Sigmoid colon (tissue), 4 donors: ENCODE results near the gene GPR87.

Experiments
- CTCF ChIP-seq, 4 experiments: fragments of 450-650 bp in 3 of 4; fragments of 200-600 bp in 1 of 4; IDR thresholded peaks; one replicate each; pipeline ENCODE4 v1.5.1; 2016 to 2019; ENCODE audit warnings: antibody characterized with exemption in 4 of 4, mild to moderate bottlenecking in 3 of 4, moderate library complexity in 2 of 4
- POLR2AphosphoS5 ChIP-seq, 4 donors: sonication (generic); formaldehyde crosslinking; IDR thresholded peaks; one replicate each; pipeline ENCODE4 v1.6.1; 2017; ENCODE audit warnings: antibody characterized with exemption in 4 of 4

GRCh38 chr3:151306168-151306810, 10.3 kb downstream of the GPR87 start:
- TF ChIP-seq CTCF (IDR thresholded peaks at IDR 0.05) (no peak), POLR2AphosphoS5 (IDR thresholded peaks at IDR 0.05) (no peak)
